Amygdala (tissue), 56 donors: ENCODE results near the gene CALU.
A peak's percentile ranks its signal among the peaks of the same experiment; 100 is the strongest.

Source experiments
- DNase-seq, 56 donors: peaks; one replicate each; lab custom pipeline; 2025; lab: John Stamatoyannopoulos, UW

The CALU gene

DNA sequence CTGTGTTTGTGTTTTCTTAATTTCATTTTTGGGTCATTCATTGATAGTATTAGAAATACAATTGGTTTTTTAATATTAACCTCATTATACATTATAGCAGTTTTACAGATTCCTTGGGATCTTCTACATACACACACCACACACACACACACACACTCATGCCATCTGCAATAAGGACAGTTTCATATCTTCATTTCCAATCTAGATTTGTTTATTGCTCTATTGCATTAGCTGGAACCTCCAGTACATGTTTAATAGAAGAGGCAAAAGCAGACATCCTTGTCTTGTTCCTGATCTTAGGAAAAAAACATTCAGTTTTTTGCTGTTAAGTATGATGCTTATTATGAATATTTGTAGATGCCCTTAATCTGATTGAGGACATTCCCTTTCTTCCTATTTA, 17.8 kb upstream of the CALU start:
- no peak for DNase-seq

DNA sequence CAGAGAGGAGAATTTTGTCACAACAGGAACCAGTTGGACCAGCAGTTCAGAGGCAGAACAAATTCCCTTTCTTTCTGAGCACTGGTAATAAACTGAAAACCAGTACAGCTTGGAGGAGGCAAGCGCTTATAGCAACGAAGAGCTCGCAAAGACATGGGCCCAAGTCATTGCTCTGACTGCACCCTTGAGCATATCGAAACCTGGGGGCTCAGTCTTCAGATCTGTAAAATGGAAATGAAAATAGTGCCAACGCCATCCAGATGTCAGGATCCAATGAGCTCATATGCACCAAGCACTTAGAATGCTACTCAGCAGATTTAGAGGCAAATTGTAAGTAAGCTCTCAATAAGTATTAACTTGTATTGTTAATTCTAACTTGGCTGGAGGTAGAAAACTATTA, 14.4 kb upstream of the CALU start:
- DNase-seq: no peak

DNA sequence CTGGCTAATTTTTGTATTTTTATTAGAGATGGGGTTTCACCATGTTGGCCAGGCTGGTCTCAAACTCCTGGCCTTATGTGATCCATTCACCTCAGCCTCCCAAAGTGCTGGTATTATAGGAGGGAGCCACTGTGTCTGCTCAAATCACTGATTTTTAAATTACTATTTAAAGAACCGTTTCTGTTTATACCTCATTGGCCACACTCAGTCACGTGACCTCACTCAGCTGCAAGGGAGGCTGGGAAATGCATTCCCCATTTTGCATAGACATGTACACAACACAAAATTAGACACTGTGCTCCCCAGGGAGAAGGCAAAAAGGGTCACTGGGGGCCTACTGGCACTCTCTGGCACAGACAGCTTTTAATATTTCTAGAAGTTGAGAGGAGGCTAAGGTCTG, 13.6 kb upstream of the CALU start:
- DNase-seq: peak in 1 of 56 donors; percentile 49

DNA sequence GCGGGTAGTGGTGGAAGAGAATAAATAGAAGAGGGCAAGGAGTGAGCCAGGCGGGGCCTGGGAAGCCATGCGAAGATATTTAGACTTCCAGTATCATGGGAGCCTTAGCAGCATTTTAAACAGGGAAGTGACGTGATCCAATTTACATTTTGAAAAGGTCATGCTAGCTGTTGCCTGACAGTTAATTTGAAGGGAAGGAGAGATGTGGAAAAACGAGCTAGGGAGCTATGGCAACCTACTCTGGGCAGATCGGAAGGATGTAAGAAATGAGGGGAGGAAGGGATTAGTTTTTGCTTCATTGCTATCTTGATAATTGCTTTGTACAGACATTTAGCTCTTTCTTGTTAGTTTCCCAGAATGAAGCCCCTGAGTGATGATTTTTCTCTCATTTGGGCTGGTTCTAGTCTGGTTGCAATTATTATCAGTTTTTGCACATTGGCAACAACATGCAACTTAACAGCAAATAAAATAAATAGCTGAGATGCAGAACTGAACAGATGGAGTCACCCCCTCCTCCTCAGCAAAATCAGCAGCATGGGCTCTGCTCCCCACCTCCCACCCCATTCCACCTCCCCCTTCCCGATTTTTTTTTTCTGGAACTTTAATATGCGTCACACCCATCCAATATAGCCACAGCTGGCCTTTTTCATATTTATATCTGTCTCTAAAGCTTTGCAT, 13.0 kb upstream of the CALU start:
- peak in 5 of 56 donors; percentile 5 to 49 (median 21) for DNase-seq

DNA sequence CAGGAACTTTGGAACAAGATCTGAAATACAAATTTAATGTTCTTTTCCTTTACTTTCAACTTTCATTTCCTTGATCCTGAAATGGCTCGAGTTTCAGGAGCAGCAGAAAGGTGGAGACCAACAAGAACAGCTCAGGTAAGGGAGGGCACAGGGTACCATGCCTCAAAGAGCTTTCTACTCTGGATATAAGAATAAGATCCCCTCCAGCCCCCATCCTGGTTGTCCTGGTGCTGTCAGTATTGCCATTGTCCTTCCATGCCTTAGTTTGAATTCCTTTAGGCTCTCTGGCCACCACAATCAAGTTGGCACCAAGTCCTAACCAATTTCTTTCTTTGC, 12.5 kb upstream of the CALU start:
- DNase-seq: no peak

DNA sequence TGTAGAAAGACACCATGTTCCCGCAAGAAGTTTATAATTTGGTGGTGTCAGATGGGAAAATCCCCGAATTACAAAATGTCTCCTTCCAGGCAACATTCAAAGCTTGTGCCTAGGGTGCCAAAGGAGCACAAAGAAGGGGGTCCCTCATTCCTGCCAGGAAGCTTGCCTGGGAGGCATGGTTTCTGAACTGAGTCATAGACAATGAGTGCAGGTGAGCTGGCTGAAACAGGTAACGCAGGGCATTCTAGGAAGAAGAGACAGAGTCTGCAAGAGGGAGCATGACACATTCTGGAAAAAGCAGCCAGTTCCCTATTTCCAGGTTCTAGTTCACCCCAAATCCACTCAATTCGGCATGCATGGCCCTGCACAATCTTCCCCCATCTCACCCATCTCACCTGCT, 11.9 kb upstream of the CALU start:
- no peak for DNase-seq

DNA sequence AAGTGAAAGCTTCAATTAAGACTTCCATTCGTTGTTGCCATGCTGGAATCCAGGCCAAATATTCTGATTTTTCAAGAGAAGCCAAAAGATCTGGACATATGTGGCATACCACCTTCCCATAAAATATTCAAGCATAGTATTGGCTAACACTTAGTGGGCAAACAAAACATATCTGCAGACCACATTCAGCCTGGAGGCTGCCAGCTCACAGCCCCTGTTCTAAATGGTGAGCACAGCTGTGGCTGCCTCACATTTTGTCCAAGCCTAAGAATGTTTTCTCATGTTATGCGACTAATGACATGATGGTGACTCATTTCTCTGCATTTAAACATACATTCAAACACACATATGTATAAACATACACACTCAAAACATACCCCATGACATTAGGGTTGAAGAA, 10.6 kb upstream of the CALU start:
- DNase-seq: no peak

DNA sequence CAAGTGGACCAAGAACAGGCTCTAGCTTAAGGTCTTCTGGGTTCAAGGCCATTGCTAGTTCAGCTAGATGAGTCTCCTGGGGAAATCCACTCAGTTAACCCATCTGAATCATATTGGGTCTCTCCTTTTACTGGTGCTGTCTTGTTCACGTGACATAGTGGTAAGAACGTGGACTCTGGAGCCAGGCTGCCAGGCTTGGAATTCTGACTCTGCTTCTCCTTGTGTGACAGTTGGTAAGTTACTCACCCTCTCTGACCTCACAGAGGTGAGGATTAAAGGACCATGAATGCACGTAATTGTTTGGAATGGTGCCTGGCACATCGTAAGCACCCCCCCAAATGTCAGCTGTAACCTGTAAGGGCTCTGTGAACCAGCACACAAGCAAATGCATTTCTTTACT, 9.7 kb upstream of the CALU start:
- DNase-seq: no peak

DNA sequence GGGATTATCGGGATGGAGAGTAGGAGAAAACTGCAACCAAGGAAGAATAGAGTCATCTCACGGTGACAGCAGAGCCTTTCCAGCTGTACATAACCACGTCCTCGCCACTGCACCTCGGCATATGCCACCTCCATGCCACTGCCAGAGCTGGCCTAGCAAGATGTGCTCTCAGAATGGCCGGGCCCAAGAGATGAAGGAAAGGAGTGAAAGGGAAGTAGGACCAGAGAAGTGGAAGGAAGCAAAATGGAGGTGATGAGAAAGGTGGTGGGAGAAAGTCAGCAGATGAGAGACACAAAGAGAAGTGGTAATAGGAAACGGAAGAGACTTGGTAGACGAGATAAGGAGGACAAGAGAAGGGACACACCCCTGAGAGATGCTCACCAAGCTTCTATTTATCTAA, 8.0 kb upstream of the CALU start:
- no peak for DNase-seq

DNA sequence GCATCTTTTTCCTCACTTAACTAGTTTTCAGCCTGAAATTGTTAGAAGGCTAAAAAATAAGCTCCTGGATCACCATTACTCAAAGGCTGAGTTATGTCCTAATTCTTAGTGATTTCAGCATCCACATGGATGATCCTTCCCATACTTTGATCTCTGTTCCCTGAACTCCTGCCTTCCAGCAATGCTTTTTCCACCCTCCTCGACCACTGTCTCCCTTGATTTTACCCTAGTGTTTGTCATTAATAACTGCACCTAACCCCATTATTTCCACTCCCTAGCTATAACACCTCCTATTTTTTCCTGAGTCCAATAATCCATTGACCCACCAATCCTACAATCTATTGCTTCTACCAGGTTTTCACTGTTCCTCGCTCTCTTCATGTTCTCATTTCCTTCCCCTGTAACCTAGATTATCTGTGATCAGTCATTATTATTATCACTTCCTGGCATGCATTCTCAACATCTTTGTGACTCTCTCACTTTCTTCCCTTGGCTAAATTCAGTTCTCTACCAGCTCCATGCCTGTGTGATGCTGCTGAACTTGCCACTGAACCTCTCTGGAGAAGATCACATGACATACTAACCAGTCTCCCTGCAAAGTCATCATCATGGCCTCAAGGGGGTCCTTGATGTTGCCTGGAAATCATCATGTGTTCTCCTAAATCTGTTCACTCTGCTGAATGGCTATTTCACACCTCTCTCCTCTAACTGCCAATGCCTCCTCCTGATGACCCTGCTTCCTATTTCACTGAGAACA, 6.5 kb upstream of the CALU start:
- DNase-seq: no peak

DNA sequence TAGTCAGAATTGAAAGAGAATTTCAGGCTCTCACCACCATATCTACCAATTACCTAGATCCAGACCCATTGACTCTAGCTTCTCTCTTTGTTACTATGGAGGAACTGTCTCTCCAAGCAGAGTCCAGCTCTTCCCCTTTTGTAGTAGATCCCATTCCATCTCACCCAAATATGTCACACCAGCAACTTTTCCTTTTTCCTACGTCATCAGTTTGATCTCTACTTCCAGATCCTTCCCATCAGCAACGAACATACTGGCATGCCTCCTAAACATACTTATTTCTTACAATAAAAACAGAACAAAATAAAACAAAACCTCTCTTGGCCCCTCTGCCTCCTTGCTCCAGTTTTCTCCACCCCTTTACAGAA, 5.9 kb upstream of the CALU start:
- no peak for DNase-seq

DNA sequence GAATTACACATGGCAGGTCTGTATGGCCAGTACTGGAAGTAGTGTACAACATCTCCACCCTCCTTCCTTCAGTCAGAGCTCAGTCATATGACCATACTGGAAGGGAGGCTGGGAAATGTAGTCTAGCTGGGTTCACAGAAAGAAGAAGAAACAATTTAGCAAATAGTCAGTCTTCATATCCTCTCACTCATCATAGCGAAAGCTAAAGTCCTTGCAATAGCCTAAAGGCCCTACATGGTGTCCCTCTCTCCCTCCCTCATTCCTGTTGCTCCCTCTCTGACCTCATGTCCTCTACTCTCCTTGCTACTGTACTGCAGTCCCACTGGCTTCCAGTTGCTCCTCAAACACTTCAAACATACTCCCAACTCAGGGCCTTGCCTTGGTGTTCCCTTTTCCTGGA, 4.3 kb upstream of the CALU start:
- DNase-seq: no peak

DNA sequence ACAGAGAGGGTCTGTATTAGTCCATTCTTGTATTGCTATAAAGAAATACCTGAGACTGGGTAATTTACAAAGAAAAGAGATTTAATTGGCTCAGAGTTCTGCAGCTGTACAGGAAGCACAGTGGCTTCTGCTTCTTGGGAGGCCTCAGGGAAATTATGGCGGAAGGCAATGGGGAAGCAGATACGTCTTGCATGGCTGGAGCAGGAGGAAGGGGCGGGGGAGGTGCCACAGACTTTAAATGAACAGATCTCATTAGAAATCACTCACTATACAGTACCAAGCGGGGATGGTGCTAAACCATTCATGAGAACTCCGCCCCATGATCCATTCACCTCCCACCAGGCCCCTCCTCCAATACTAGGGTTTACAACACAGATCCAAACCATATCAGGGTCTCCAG, 3.7 kb upstream of the CALU start:
- no peak for DNase-seq

DNA sequence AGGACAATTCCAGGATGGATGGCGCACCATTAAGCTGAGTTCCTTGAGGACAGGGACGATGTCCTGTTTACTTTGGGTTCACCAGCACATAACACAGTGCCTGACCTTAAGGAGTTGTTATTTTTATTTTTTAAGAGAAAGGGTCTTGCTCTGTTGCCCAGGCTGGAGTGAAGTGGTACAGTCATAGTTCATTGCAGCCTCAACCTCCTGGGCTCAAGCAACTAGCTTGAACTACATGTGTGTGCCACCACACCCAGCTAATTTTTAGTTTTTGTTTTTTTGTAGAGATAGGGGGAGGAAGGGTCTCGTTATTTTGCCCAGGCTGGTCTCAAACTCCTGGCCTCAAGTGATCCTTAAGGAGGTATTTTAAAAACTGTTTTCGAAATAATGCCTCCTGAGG, 1.7 kb upstream of the CALU start:
- DNase-seq: no peak

DNA sequence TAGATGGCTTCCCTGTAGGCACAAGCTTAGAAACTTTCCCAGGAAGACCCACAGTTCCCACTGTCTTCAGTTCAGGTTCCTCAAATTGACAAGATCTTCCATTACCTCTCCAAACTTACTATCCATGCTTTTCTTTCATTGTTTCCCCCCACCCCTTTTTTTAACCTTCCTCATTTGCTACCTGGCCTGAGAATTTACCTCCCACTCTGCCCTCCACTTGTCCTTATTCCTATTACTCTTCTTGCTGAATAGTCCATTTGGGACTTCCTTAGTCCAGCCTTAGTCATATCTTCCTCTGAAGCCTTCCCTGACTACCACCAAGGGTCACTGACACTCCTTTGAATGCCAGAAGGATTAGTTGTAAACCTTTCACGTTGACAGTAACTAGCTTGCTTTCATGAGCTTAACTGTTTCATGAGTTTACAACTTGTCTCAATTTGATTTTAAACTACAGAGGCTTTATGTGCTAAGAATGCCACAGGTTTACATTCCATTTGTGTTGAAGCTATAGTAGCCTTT, 1.2 kb upstream of the CALU start:
- no peak for DNase-seq

DNA sequence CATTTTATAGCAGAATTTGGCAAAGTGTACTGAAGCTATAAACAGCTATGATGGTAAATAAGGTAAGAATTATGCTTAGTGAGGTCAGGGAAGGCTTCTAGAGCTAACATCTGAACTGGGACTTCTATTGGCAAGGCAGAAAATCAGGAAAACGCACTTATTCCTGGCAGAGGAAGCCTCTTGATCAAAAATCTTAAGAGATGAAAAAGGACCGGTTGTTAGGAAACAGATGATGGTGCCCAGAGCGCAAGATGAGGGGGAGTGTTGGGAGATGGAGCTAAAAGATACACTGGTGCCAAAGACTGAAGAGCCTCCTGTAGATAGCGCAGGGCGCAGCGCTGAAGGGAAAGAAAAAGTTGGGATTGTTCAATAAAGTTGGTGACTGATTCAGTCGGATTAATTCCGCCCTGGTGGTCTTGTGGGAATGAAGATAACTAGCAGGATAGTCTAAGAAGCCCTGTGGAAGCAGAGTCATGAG, 550 bp upstream of the CALU start:
- no peak for DNase-seq

DNA sequence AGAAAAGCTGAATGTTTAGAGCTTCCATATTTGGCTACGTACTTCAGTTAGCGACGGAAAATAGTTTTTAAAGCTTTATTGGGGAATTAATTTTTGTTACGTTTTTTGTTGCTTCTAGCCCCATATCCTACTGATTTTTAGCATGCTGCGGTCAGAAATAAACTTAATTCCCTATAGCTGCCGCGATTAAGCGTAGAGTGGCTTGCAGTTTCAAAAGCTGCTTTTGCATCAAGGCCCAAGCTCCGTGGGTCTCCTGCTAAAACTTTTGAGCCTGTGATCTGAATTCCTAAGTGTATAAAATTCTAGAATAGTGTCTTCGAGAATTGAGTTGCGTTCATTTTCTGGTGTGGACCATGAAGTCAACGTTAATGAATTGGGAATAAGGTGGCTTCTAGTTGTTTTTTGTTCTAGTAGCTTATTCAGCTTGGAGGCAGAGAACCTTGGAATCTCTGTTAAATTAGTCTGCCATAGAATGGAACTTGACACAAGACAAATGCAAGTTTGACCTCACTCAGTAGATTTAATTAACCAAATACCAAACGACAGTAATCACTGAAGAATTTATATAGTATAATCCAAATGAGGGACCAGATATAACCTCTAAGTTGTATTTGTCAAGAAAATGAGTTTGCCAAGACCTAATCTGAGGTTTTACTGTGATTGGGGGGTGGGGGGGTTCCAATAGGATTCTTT, 977 bp downstream of the CALU start:
- DNase-seq: no peak

DNA sequence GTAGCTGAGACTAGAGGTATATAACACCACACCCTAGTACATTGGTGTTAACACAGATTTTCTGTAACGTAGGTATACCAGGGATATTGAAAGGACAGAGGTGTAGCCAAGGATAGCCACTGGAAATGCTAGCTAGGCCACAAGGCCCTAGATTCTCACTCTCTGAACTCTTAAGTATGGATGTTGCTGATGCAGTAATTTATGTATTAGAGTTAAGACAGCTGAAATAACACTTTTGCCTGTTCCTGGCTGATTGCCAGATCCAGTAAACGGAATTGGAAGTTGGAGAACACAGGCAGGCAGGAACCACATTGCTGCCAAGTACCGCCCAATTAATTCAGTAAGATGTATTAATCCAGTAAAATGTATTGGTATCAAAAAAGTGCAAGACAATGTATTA, 1.8 kb downstream of the CALU start:
- DNase-seq: no peak

DNA sequence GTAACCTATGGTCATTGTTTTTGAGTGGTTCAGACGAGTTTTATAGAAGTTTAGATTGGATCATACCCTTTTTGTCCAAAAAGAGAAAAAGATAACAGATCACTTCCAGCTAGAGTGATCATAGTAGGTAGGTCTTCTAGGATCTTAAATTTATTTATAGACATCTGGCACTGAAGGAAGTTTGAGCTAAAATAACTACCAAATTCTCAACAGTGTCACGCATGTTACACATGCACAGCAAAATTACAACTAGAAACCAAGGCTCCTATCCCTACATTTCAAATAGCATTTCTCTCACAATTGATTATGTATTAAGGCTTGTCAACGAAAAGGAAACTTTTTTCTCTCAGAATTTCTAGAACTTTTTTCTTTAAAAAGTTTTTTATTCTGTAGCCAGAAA, 2.3 kb downstream of the CALU start:
- no peak for DNase-seq

DNA sequence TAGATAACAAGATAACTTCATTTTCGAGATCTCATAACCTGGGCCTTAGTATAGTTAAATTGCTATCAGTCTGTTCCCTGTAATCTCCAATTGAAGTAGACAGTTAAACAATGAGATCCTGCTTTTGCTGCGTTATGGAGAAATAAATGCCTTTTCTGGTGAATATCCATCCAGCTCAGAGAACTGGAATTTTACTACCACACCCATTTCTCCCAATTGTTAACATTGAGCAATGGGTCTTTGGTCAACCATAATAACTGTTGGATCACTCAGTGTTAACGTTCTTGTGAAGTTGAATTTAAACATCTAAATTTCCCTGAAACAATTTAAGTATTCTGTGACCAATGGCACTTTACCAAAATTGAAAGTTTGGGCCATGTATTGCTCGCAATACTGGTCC, 3.0 kb downstream of the CALU start:
- no peak for DNase-seq

DNA sequence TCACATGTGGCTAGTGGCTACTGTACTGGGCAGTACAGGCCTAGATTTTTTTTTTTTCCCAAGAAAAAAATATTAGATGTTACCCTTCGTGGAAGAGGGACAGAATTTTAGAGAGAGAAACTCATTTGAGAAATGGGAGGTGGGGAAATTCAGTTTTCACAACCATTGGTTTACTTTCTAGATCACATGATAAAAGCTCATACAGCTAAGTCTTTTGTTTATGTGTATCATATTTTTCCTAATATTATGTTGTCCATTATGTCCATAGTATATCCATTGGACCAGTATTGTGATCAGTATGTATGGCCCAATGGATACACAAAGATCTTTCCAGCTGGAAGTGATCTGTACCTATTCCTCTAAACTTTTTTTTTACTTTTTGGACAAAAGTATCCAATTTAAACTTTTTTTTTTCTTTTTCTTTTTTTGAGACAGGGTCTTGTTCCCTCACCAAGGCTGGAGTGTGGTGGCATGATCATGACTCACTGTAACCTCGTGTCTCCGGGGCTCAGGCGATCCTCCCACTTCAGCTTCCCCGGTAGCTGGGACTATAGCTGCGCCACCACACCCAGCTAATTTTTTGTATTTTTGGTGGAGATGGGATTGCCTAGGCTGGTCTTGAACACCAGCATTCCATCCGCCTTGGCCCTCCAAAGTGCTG, 4.1 kb downstream of the CALU start:
- no peak for DNase-seq
